Adipocyte (in vitro differentiated cells): ENCODE measurements around the gene LIMD2.
"Not testable (repeated sequence)": the region's sequence is repeated elsewhere in the genome, so short reads cannot be mapped to it uniquely, and the experiment has no call there.

Experiments
- DNase-seq: peaks from one replicate; pipeline ENCODE4 v3.0.0-alpha.2; 2015; ENCODE audit warnings: low read depth
- H3K27me3 ChIP-seq: replicated peaks from 2 replicates; pipeline ENCODE4 v1.7.0; 2013; ENCODE audit warnings: mild to moderate bottlenecking, low read length, moderate library complexity; ENCODE audit not compliant: control insufficient read depth, insufficient read depth
- H3K36me3 ChIP-seq: 2 replicates; pipeline ENCODE4 v1.7.0; 2013; ENCODE audit warnings: low read length, mild to moderate bottlenecking, moderate library complexity; ENCODE audit not compliant: control insufficient read depth, insufficient read depth, severe bottlenecking
- H3K4me1 ChIP-seq: 2 replicates; pipeline ENCODE4 v1.7.0; 2013; ENCODE audit warnings: mild to moderate bottlenecking, low read length, moderate library complexity; ENCODE audit not compliant: control insufficient read depth, insufficient read depth
- H3K4me3 ChIP-seq: 2 replicates; pipeline ENCODE4 v1.7.0; 2013; ENCODE audit warnings: mild to moderate bottlenecking, low read length, moderate library complexity
- H3K9ac ChIP-seq: 2 replicates; pipeline ENCODE4 v1.7.0; 2013; ENCODE audit warnings: mild to moderate bottlenecking, low read length, moderate library complexity
- H3K9me3 ChIP-seq: 2 replicates; pipeline ENCODE4 v1.7.0; 2013; ENCODE audit warnings: mild to moderate bottlenecking, low read length, moderate library complexity; ENCODE audit not compliant: control insufficient read depth

LIMD2 gene

GRCh38 chr17:63699638-63700527 lies at the start of gene LIMD2:
Gene LIMD2, minus strand, starts transcription at chr17:63700125. Its CDS starts 827 bp downstream, at chr17:63699298.
- DNase-seq, result peak; percentile 76

GRCh38 chr17:63741408-63742173 lies 41.7 kb upstream of the LIMD2 start, which contains the start of gene STRADA:
Gene STRADA, minus strand, starts transcription at chr17:63741799. Its CDS starts 13,430 bp downstream, at chr17:63728369.
- Histone ChIP-seq H3K36me3 (peaks cover 21% of the 10 kb centered on the region), H3K9me3 (no peaks in the 10 kb centered on the region), H3K4me1 (peaks cover 12% of the 10 kb centered on the region), H3K4me3 (peak within 1 kb of the TSS; percentile 97), H3K9ac (peak within 1 kb of the TSS; percentile 97), H3K27me3 (no peaks in the 10 kb centered on the region)
- peak; percentile 99 for DNase-seq

More at GRCh38 chr17:63699638-63700527, at the start of gene LIMD2:
- Histone ChIP-seq H3K9me3 (no peaks in the 10 kb centered on the region), H3K27me3 (no peaks in the 10 kb centered on the region), H3K4me3 (peak within 1 kb of the TSS; percentile 64), H3K4me1 (peaks cover 21% of the 10 kb centered on the region), H3K36me3 (peaks cover 17% of the 10 kb centered on the region), H3K9ac (peak within 1 kb of the TSS; percentile 73)

- peaks cover 12% of the 10 kb centered on the region for H3K4me1 ChIP-seq
- H3K9ac ChIP-seq, result peak overlapping the region; percentile 97
- peaks cover 16% of the 10 kb centered on the region for H3K36me3 ChIP-seq
- H3K9me3 ChIP-seq, result no peaks in the 10 kb centered on the region
- DNase-seq, result no peak
- H3K4me3 ChIP-seq, result peak overlapping the region; percentile 97
- H3K27me3 ChIP-seq, result no peaks in the 10 kb centered on the region
These were observed 41.1 kb upstream of the LIMD2 start for GRCh38 chr17:63741143-63741407.

DNA sequence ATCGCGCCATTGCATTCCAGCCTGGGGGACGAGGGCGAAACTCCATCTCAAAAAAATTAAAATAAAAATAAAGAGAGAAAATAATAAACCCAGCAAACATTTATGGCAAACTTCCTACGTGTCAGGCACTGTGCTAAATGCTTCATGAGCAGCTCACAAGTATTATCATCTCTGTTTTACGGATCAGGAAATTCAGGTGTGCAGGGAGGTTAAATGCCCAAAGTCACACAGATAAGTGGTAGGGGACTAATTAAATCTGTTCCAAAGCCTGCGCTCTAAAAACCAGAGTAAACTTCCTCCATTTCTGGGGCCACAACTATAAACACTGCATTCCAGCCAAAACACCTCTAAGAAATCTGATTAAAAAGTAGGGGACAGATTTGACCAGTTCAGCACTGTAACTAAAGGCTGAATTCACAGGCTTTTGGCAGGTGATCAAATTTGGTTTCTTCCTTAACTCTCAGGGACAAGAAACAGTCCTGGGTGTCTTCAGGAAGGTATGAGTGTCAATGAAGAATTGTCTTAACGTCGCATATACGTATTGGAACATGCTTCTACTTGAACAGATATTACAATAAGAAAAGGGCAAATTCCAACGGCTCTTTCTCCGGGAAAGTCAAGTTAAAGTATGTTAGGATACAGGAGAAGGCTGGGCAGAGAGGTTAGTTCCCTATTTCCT lies 40.7 kb upstream of the LIMD2 start:
- Histone ChIP-seq H3K9me3 (no peaks in the 10 kb centered on the region), H3K36me3 (peaks cover 11% of the 10 kb centered on the region)
- DNase-seq, result peak; percentile 49

DNA sequence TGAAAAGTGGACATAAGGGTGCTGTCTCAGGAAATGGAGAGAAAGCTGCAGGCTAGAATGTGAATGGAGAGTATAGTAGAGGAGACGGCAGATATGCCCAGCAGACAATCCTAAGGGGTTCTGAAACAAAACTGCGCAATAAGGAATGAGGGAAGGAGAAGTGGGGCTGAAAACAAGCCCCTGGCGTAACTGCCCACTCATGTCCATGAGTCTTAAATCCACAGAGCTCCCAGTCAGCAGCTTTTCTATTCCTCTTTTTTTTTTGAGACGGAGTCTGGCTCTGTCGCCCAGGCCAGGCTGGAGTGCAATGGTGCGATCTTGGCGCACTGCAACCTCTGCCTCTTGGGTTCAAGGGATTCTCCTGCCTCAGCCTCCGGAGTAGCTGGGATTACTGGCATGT lies 35.8 kb upstream of the LIMD2 start:
- no peak overlapping the region for H3K4me3 ChIP-seq
- DNase-seq, result no peak

More for the DNA sequence above, 40.7 kb upstream of the LIMD2 start:
- Histone ChIP-seq H3K4me1 (peaks cover 12% of the 10 kb centered on the region), H3K9ac (peak overlapping the region; percentile 97), H3K27me3 (no peaks in the 10 kb centered on the region), H3K4me3 (peak overlapping the region; percentile 97)

DNA sequence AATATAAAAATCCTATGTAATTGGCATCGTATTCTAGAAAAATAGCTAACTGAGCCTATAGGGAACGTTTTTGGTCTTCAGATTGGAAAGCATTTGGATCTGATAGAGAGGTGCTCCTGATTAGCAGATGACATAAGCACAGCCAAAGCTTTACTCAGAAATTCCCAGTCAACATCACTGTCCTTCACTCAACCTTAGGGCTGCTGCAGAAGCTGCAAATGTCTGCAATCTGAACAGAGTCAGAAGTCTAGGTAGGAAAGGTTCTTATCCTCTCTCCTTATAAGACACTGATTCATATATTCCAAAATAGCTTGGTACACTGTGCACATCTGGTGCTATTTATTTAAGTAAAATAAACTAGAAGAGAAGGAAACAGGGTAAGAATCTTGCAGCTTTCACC lies 22.5 kb upstream of the LIMD2 start:
- peaks cover 35% of the 10 kb centered on the region for H3K36me3 ChIP-seq
- DNase-seq, result peak; percentile 26
- no peaks in the 10 kb centered on the region for H3K9me3 ChIP-seq
- no peaks in the 10 kb centered on the region for H3K4me1 ChIP-seq
- H3K4me3 ChIP-seq, result no peak overlapping the region
- no peaks in the 10 kb centered on the region for H3K27me3 ChIP-seq
- no peak overlapping the region for H3K9ac ChIP-seq

More for the DNA sequence above, 35.8 kb upstream of the LIMD2 start:
- no peaks in the 10 kb centered on the region for H3K27me3 ChIP-seq
- no peak overlapping the region for H3K9ac ChIP-seq
- H3K4me1 ChIP-seq, result peaks cover 6% of the 10 kb centered on the region
- no peaks in the 10 kb centered on the region for H3K9me3 ChIP-seq
- H3K36me3 ChIP-seq, result peaks cover 4% of the 10 kb centered on the region

DNA sequence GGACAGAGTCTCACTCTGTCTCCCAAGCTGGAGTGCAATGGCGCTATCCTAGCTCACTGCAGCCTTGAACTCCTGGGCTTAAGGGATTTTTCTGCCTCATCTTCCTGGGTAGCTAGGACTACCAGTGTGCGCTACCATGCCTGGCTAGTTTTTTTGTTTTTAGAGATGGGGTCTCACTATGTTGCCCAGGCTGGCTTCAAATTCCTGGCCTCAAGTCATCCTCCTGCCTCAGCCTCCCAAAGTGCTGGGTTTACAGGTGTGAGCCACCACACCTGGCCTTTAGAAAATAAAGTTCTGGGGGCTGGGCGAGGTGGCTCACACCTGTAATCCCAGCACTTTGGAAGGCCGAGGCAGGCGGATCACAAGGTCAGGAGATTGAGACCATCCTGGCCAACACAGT lies 20.3 kb upstream of the LIMD2 start:
- not testable (repeated sequence) for DNase-seq, H3K4me1 ChIP-seq, H3K27me3 ChIP-seq, H3K9ac ChIP-seq, H3K9me3 ChIP-seq, H3K4me3 ChIP-seq
- peaks cover 26% of the 10 kb centered on the region for H3K36me3 ChIP-seq

DNA sequence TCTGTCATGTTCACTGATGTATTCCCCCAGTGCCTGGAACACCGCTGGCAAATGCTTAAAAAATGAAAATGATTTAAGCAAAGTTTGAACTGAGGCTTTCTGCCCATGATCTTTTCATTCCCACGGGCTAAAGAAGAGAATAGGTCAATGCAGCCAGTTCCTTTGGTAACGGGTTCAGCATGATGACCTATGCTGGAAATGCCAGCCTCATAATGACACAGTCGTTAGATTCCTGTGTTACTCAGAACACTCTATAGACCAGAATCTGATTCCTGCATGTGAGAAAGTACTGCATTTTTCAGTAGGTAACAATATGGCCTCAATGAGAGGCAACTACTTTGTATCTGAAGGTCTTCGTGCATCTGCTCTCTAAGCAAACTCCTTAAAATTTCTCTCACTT lies 19.1 kb upstream of the LIMD2 start:
- H3K36me3 ChIP-seq, result peaks cover 20% of the 10 kb centered on the region
- no peaks in the 10 kb centered on the region for H3K9me3 ChIP-seq
- H3K9ac ChIP-seq, result no peak overlapping the region
- no peak overlapping the region for H3K4me3 ChIP-seq
- H3K27me3 ChIP-seq, result no peaks in the 10 kb centered on the region
- DNase-seq, result no peak
- peaks cover 6% of the 10 kb centered on the region for H3K4me1 ChIP-seq

- H3K4me1 ChIP-seq, result peaks cover 6% of the 10 kb centered on the region
- H3K4me3 ChIP-seq, result no peak overlapping the region
- DNase-seq, result no peak
- no peaks in the 10 kb centered on the region for H3K27me3 ChIP-seq
- no peak overlapping the region for H3K9ac ChIP-seq
- H3K36me3 ChIP-seq, result peaks cover 30% of the 10 kb centered on the region
- H3K9me3 ChIP-seq, result no peaks in the 10 kb centered on the region
These were observed 16.5 kb upstream of the LIMD2 start for GRCh38 chr17:63716426-63716825.

- H3K9ac ChIP-seq, result no peak overlapping the region
- no peaks in the 10 kb centered on the region for H3K9me3 ChIP-seq
- no peak for DNase-seq
- H3K36me3 ChIP-seq, result peaks cover 46% of the 10 kb centered on the region
- H3K4me1 ChIP-seq, result peaks cover 6% of the 10 kb centered on the region
- no peaks in the 10 kb centered on the region for H3K27me3 ChIP-seq
- no peak overlapping the region for H3K4me3 ChIP-seq
These were observed 14.8 kb upstream of the LIMD2 start for GRCh38 chr17:63714550-63715277.
